Natural killer cell treated with Interleukin-12 subunit alpha and Interleukin-12 subunit beta and Interleukin-15 and Interleukin-18, amount 100 ng/mL, for 72 hours (primary cell): ENCODE data around the gene IL32. TPM values are rescaled to one million over a fixed set of nuclear protein-coding genes. Genes with fewer than 3 reads are reported as not detected.
A peak's percentile ranks its signal among the peaks of the same experiment; 100 is the strongest.

Experiments
- ATAC-seq, 2 donors: fragments of 150-1000 bp; cut with Tn5 transposase in 1 of 2; sonication (Bioruptor Pico), chemical (Tn5 transposase) in 1 of 2; 2 replicates each; pipeline ENCODE4 v1.10.0; 2021
- DNase-seq: peaks from one replicate; pipeline ENCODE4 v3.0.0; 2022; ENCODE audit warnings: low spot score
- H3K27ac Mint-ChIP-seq, 2 donors: 1 replicate in 1 of 2; 2 replicates in 1 of 2; pipeline ENCODE4 v1.8.0; 2022; ENCODE audit warnings: mixed read lengths in 2 of 2, mild to moderate bottlenecking in 1 of 2, moderate library complexity in 1 of 2
- H3K27me3 Mint-ChIP-seq, 2 donors: 1 replicate in 1 of 2; 2 replicates in 1 of 2; pipeline ENCODE4 v1.8.0; 2022; ENCODE audit warnings: mixed read lengths in 2 of 2
- H3K36me3 Mint-ChIP-seq: one replicate; pipeline ENCODE4 v1.8.0; 2022; ENCODE audit warnings: mixed read lengths
- H3K4me1 Mint-ChIP-seq, 2 donors: 1 replicate in 1 of 2; 2 replicates in 1 of 2; pipeline ENCODE4 v1.8.0; 2022; ENCODE audit warnings: low read depth in 2 of 2, mixed read lengths in 2 of 2, mild to moderate bottlenecking in 1 of 2
- H3K4me3 Mint-ChIP-seq: one replicate; pipeline ENCODE4 v1.8.0; 2022; ENCODE audit warnings: mixed read lengths
- H3K9me3 Mint-ChIP-seq: 2 replicates; pipeline ENCODE4 v1.8.0; 2022; ENCODE audit warnings: mixed read lengths
- total RNA-seq, 2 donors: library from RNA; stranded (reverse); gene quantifications; one replicate each; pipeline ENCODE4 v1.2.3, GENCODE V29; 2022

Gene IL32
- total RNA-seq, 2 donors from 2014 or later, result 678 to 1,235 TPM

GRCh38 chr16:3088450-3088849, 23.0 kb downstream of the IL32 start:
- ATAC-seq, result no peak
- DNase-seq, result no peak
- Mint-ChIP-seq H3K36me3 (no peaks in the 10 kb centered on the region), H3K27ac (peak overlapping the region; percentile 77 to 94), H3K9me3 (no peaks in the 10 kb centered on the region), H3K4me1 (peaks cover 29 to 43% of the 10 kb centered on the region in 2 donors), H3K27me3 (no peaks in the 10 kb centered on the region), H3K4me3 (peak overlapping the region; percentile 82)

- H3K4me3 Mint-ChIP-seq, result no peak overlapping the region
- DNase-seq (no peak), ATAC-seq (no peak)
- peaks cover 29 to 40% of the 10 kb centered on the region in 2 donors for H3K4me1 Mint-ChIP-seq
- H3K27me3 Mint-ChIP-seq, result no peaks in the 10 kb centered on the region
- no peaks in the 10 kb centered on the region for H3K9me3 Mint-ChIP-seq
- no peaks in the 10 kb centered on the region for H3K36me3 Mint-ChIP-seq
- peak overlapping the region in 1 of 2 donors; percentile 94 for H3K27ac Mint-ChIP-seq
These were observed 23.7 kb downstream of the IL32 start for GRCh38 chr16:3088925-3089716.

- ATAC-seq, result no peak
- peaks cover 32 to 41% of the 10 kb centered on the region in 2 donors for H3K4me1 Mint-ChIP-seq
- DNase-seq, result no peak
- H3K27ac Mint-ChIP-seq, result peak overlapping the region in 1 of 2 donors; percentile 86
- no peaks in the 10 kb centered on the region for H3K36me3 Mint-ChIP-seq
- no peak overlapping the region for H3K4me3 Mint-ChIP-seq
- no peaks in the 10 kb centered on the region for H3K27me3 Mint-ChIP-seq
- H3K9me3 Mint-ChIP-seq, result no peaks in the 10 kb centered on the region
These were observed 24.5 kb downstream of the IL32 start for GRCh38 chr16:3089717-3090592.

GRCh38 chr16:3091551-3091950, 26.1 kb downstream of the IL32 start:
- H3K27me3 Mint-ChIP-seq, result no peaks in the 10 kb centered on the region
- peak overlapping the region in 1 of 2 donors; percentile 86 for H3K27ac Mint-ChIP-seq
- no peak for DNase-seq
- peaks cover 27 to 31% of the 10 kb centered on the region in 2 donors for H3K4me1 Mint-ChIP-seq
- H3K36me3 Mint-ChIP-seq, result no peaks in the 10 kb centered on the region
- ATAC-seq, result no peak
- no peak overlapping the region for H3K4me3 Mint-ChIP-seq
- no peaks in the 10 kb centered on the region for H3K9me3 Mint-ChIP-seq

GRCh38 chr16:3092501-3092941, 27.1 kb downstream of the IL32 start:
- Mint-ChIP-seq H3K4me3 (no peak overlapping the region), H3K4me1 (peaks cover 26 to 27% of the 10 kb centered on the region in 2 donors), H3K27me3 (no peaks in the 10 kb centered on the region), H3K36me3 (no peaks in the 10 kb centered on the region), H3K9me3 (no peaks in the 10 kb centered on the region), H3K27ac (peak overlapping the region in 1 of 2 donors; percentile 87)
- DNase-seq (no peak), ATAC-seq (no peak)

- DNase-seq (no peak), ATAC-seq (peak; percentile 40 to 64)
- Mint-ChIP-seq H3K9me3 (no peaks in the 10 kb centered on the region), H3K27me3 (no peaks in the 10 kb centered on the region), H3K4me3 (peak overlapping the region; percentile 65), H3K36me3 (no peaks in the 10 kb centered on the region), H3K27ac (peak overlapping the region; percentile 87 to 92), H3K4me1 (peaks cover 13 to 17% of the 10 kb centered on the region in 2 donors)
These were observed 29.0 kb downstream of the IL32 start for GRCh38 chr16:3094289-3095027.

- H3K27me3 Mint-ChIP-seq, result no peaks in the 10 kb centered on the region
- peak overlapping the region; percentile 12 for H3K4me3 Mint-ChIP-seq
These were observed 30.4 kb downstream of the IL32 start for GRCh38 chr16:3095869-3096268.

GRCh38 chr16:3096362-3096761, 30.9 kb downstream of the IL32 start:
- peak overlapping the region in 1 of 2 donors; percentile 92 for H3K27ac Mint-ChIP-seq
- H3K27me3 Mint-ChIP-seq, result no peaks in the 10 kb centered on the region
- DNase-seq (no peak), ATAC-seq (no peak)
- no peaks in the 10 kb centered on the region for H3K36me3 Mint-ChIP-seq
- H3K4me1 Mint-ChIP-seq, result peaks cover 24 to 28% of the 10 kb centered on the region in 2 donors
- no peak overlapping the region for H3K4me3 Mint-ChIP-seq
- no peaks in the 10 kb centered on the region for H3K9me3 Mint-ChIP-seq

More at GRCh38 chr16:3095869-3096268, 30.4 kb downstream of the IL32 start:
- peak; percentile 80 for ATAC-seq
- Mint-ChIP-seq H3K4me1 (peaks cover 23 to 24% of the 10 kb centered on the region in 2 donors), H3K36me3 (no peaks in the 10 kb centered on the region), H3K9me3 (no peaks in the 10 kb centered on the region), H3K27ac (peak overlapping the region; percentile 87 to 92)
- DNase-seq, result peak; percentile 85

- ATAC-seq, result no peak
- Mint-ChIP-seq H3K4me3 (no peak overlapping the region), H3K9me3 (no peaks in the 10 kb centered on the region), H3K27me3 (no peaks in the 10 kb centered on the region), H3K27ac (peak overlapping the region; percentile 29 to 76), H3K4me1 (peaks cover 29 to 34% of the 10 kb centered on the region in 2 donors), H3K36me3 (no peaks in the 10 kb centered on the region)
- no peak for DNase-seq
These were observed 31.8 kb downstream of the IL32 start for GRCh38 chr16:3097266-3097665.

GRCh38 chr16:3098459-3099394, 33.3 kb downstream of the IL32 start, which contains the start of gene ZSCAN10:
Gene ZSCAN10, minus strand, starts transcription at chr16:3099294. Its CDS starts 6,357 bp downstream, at chr16:3092937.
- Mint-ChIP-seq H3K4me3 (peak within 1 kb of the TSS; percentile 71), H3K4me1 (peaks cover 34 to 42% of the 10 kb centered on the region in 2 donors), H3K27me3 (no peaks in the 10 kb centered on the region), H3K9me3 (no peaks in the 10 kb centered on the region), H3K27ac (peak within 1 kb of the TSS in 1 of 2 donors; percentile 95), H3K36me3 (no peaks in the 10 kb centered on the region)
- ATAC-seq (no peak), DNase-seq (no peak)

GRCh38 chr16:3099395-3099731, 33.9 kb downstream of the IL32 start:
- no peaks in the 10 kb centered on the region for H3K9me3 Mint-ChIP-seq
- ATAC-seq, result no peak
- peak overlapping the region; percentile 71 for H3K4me3 Mint-ChIP-seq
- no peaks in the 10 kb centered on the region for H3K36me3 Mint-ChIP-seq
- peaks cover 34 to 41% of the 10 kb centered on the region in 2 donors for H3K4me1 Mint-ChIP-seq
- DNase-seq, result no peak
- H3K27ac Mint-ChIP-seq, result no peak overlapping the region
- no peaks in the 10 kb centered on the region for H3K27me3 Mint-ChIP-seq

GRCh38 chr16:3099732-3100499, 34.5 kb downstream of the IL32 start:
- peak overlapping the region; percentile 71 for H3K4me3 Mint-ChIP-seq
- peak overlapping the region in 1 of 2 donors; percentile 95 for H3K27ac Mint-ChIP-seq
- no peaks in the 10 kb centered on the region for H3K27me3 Mint-ChIP-seq
- peaks cover 28 to 35% of the 10 kb centered on the region in 2 donors for H3K4me1 Mint-ChIP-seq
- DNase-seq (peak; percentile 93), ATAC-seq (peak; percentile 93 to 96)
- no peaks in the 10 kb centered on the region for H3K9me3 Mint-ChIP-seq
- H3K36me3 Mint-ChIP-seq, result no peaks in the 10 kb centered on the region
